Esophagus (tissue), 2 donors: ENCODE results near the gene RALGAPB. TPM values are rescaled to one million over a fixed set of nuclear protein-coding genes. Genes with fewer than 3 reads are reported as not detected.

ENCODE experiments used
- H3K27ac ChIP-seq, 2 donors: one replicate each; pipeline ENCODE4 v1.5.1; 2013; ENCODE audit warnings: low read depth in 2 of 2, mild to moderate bottlenecking in 2 of 2, inconsistent platforms in 1 of 2, low read length in 1 of 2, moderate library complexity in 1 of 2
- H3K27me3 ChIP-seq, 2 donors: one replicate each; pipeline ENCODE4 v1.6.1; 2013; ENCODE audit warnings: low read length in 2 of 2, control low read depth in 1 of 2, mild to moderate bottlenecking in 1 of 2; ENCODE audit not compliant: insufficient read depth in 2 of 2, control insufficient read depth in 1 of 2
- H3K36me3 ChIP-seq, 2 donors: one replicate each; pipeline ENCODE4 v1.6.1; 2013; ENCODE audit warnings: low read length in 1 of 2; ENCODE audit not compliant: control insufficient read depth in 2 of 2, insufficient read depth in 2 of 2
- H3K4me1 ChIP-seq, 2 donors: one replicate each; pipeline ENCODE4 v1.6.1; 2013; ENCODE audit warnings: low read length in 1 of 2; ENCODE audit not compliant: control insufficient read depth in 2 of 2, insufficient read depth in 2 of 2
- H3K4me3 ChIP-seq, 2 donors: one replicate each; pipeline ENCODE4 v1.5.1; 2013; ENCODE audit warnings: low read length in 2 of 2, mild to moderate bottlenecking in 2 of 2, low read depth in 1 of 2, moderate library complexity in 1 of 2
- H3K9me3 ChIP-seq, 2 donors: one replicate each; pipeline ENCODE4 v1.6.1; 2013; ENCODE audit warnings: mild to moderate bottlenecking in 2 of 2, low read depth in 1 of 2, low read length in 1 of 2, moderate library complexity in 1 of 2; ENCODE audit not compliant: control insufficient read depth in 2 of 2, insufficient read depth in 1 of 2
- WGBS, 2 donors: extraction: QIAGEN DNeasy Blood & Tissue Kit; methylation state at CpG; one replicate each; pipeline ENCODE4 v1.1.7; 2013; 5-methylcytosine and 5-hydroxymethylcytosine counted together
- polyA plus RNA-seq, 2 donors: library from polyadenylated mRNA; stranded (reverse); fragments of 200-250 nt; gene quantifications; one replicate each; pipeline ENCODE4 v1.2.3, GENCODE V29; 2013
- donor health status: healthy with polysubstance abuse.
- donor health status: Bipolar disorder and iron deficiency.

Gene RALGAPB
- polyA plus RNA-seq, 2 donors, result 9.6 to 10.3 TPM

GRCh38 chr20:38609815-38610214 is 137.2 kb downstream of the RALGAPB start:
- peaks cover 0 to 2% of the 10 kb centered on the region in 2 donors for H3K27me3 ChIP-seq

DNA sequence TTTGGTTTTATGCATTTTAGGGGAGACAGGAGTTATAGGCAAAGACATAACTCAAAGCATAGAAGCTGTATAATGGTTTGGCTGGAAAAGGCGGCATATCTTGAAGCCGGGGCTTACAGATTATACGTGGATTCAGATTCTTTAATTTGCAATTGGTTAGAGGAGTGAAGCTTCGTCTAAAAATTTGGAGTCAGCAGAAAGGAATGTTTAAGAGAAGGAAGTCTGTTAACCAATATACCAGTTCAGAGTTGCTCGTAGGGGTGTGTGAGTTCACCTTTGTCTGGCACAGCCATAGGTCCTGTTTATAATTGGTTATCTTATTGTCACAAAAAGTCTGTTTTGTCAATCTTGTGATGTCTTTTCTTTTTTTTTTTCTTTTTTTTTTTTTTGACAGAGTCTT is 137.9 kb downstream of the RALGAPB start:
- peak overlapping the region in 1 of 2 donors; percentile 0 for H3K27ac ChIP-seq
- WGBS, 2 donors, result 62 to 77% methylated on average over 5 of the region's 5 CpGs
- no peak overlapping the region for H3K4me3 ChIP-seq
- H3K27me3 ChIP-seq, result peaks cover 0 to 2% of the 10 kb centered on the region in 2 donors
- H3K4me1 ChIP-seq, result no peaks in the 10 kb centered on the region
- no peaks in the 10 kb centered on the region for H3K36me3 ChIP-seq
- H3K9me3 ChIP-seq, result no peaks in the 10 kb centered on the region

More at GRCh38 chr20:38609815-38610214, 137.2 kb downstream of the RALGAPB start:
- WGBS, 2 donors, result 82 to 87% methylated on average over 4 of the region's 4 CpGs
- Histone ChIP-seq H3K4me3 (no peak overlapping the region), H3K36me3 (no peaks in the 10 kb centered on the region), H3K4me1 (no peaks in the 10 kb centered on the region), H3K27ac (no peak overlapping the region), H3K9me3 (no peaks in the 10 kb centered on the region)

- Histone ChIP-seq H3K27ac (no peak overlapping the region), H3K4me3 (no peak overlapping the region), H3K27me3 (no peaks in the 10 kb centered on the region), H3K4me1 (no peaks in the 10 kb centered on the region), H3K36me3 (no peaks in the 10 kb centered on the region), H3K9me3 (no peaks in the 10 kb centered on the region)
- WGBS, 2 donors, result 55 to 59% methylated on average over 5 of the region's 5 CpGs
Measured at GRCh38 chr20:38612751-38613515, 140.3 kb downstream of the RALGAPB start.

- Histone ChIP-seq H3K27ac (no peak overlapping the region), H3K36me3 (no peaks in the 10 kb centered on the region), H3K4me3 (no peak overlapping the region), H3K9me3 (no peaks in the 10 kb centered on the region), H3K27me3 (no peaks in the 10 kb centered on the region), H3K4me1 (no peaks in the 10 kb centered on the region)
- 87 to 90% methylated on average over 15 of the region's 15 CpGs for WGBS, 2 donors
Measured at GRCh38 chr20:38615283-38615682, 142.6 kb downstream of the RALGAPB start.

DNA sequence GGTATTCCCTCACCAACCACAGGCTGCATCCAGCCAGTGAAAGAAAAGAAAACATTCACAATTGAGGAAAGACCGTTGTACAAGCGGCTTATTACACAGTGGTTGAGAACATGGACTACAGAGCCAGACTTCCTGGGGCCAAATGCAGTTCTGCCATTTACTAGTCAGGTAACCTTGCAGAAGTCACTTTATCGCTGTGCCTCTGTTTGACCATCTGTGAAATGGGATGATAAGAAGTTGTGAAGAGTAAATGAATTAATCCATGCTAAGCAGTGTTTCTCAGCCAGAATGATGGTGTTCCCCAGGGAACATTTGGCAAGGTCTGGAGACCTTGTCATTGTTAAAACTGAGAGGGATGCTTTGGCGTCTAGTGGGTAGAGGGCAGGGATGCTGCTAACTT is 143.8 kb downstream of the RALGAPB start:
- Histone ChIP-seq H3K27me3 (no peaks in the 10 kb centered on the region), H3K4me3 (no peak overlapping the region), H3K27ac (no peak overlapping the region), H3K9me3 (no peaks in the 10 kb centered on the region), H3K36me3 (no peaks in the 10 kb centered on the region), H3K4me1 (no peaks in the 10 kb centered on the region)
- WGBS, 2 donors, result 84 to 87% methylated on average over 4 of the region's 4 CpGs

GRCh38 chr20:38617011-38617829 is 144.6 kb downstream of the RALGAPB start:
- peak overlapping the region; percentile 71 to 90 for H3K27ac ChIP-seq
- H3K36me3 ChIP-seq, result no peaks in the 10 kb centered on the region
- no peaks in the 10 kb centered on the region for H3K27me3 ChIP-seq
- H3K4me1 ChIP-seq, result no peaks in the 10 kb centered on the region
- 55 to 60% methylated on average over 16 of the region's 16 CpGs for WGBS, 2 donors
- H3K9me3 ChIP-seq, result no peaks in the 10 kb centered on the region
- H3K4me3 ChIP-seq, result no peak overlapping the region

- WGBS, 2 donors, result 83 to 87% methylated on average over 4 of the region's 4 CpGs
- no peak overlapping the region for H3K4me3 ChIP-seq
- H3K27me3 ChIP-seq, result no peaks in the 10 kb centered on the region
- peak overlapping the region; percentile 71 to 90 for H3K27ac ChIP-seq
- H3K36me3 ChIP-seq, result no peaks in the 10 kb centered on the region
- no peaks in the 10 kb centered on the region for H3K4me1 ChIP-seq
- H3K9me3 ChIP-seq, result no peaks in the 10 kb centered on the region
Measured at GRCh38 chr20:38617830-38618196, 145.2 kb downstream of the RALGAPB start.

DNA sequence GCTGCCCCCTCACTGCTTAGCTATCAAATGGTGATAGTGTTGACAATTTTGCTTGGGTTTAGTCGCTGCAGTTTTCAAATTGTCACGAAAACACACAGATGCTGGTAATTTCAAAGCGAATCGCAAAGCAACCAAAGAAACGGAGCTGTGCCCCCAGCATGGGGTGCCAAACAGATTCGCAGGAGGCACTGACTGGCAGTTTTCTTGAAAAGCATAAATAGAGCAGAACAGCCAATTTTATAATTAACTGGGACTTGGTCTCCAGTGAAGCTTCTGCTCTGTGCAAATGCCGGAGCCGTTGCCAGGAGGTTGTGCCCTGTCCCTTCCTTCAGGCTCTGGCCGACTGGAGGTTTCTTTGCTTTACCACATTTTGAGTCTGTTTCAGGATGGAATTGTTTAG is 147.8 kb downstream of the RALGAPB start:
- WGBS, 2 donors, result 61 to 64% methylated on average over 9 of the region's 9 CpGs
- no peaks in the 10 kb centered on the region for H3K4me1 ChIP-seq
- H3K27me3 ChIP-seq, result no peaks in the 10 kb centered on the region
- H3K4me3 ChIP-seq, result no peak overlapping the region
- H3K9me3 ChIP-seq, result peaks cover 0 to 3% of the 10 kb centered on the region in 2 donors
- no peak overlapping the region for H3K27ac ChIP-seq
- H3K36me3 ChIP-seq, result no peaks in the 10 kb centered on the region

DNA sequence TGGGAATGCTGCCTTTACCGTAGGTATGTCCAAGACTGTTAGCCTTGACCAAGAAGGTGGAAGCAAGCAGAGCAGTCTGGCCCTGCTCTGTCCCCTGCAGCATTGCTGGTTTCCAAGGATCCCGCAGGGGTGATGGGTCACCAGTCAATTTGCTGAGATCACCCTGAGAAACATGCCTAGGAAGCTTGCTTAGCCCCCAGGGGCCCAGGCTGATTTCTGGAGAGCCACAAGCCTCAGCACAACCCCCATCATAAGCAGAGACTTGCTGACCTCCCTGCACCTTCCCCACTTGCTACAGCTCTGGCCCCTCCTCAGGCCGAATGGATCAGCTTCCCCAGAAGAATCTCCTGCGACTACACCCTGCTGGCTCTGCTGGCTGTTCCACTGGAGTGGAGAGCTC is 150.4 kb downstream of the RALGAPB start:
- Histone ChIP-seq H3K4me3 (no peak overlapping the region), H3K27me3 (no peaks in the 10 kb centered on the region), H3K27ac (no peak overlapping the region), H3K9me3 (peaks cover 0 to 8% of the 10 kb centered on the region in 2 donors), H3K4me1 (no peaks in the 10 kb centered on the region), H3K36me3 (peaks cover 0 to 3% of the 10 kb centered on the region in 2 donors)
- 66 to 67% methylated on average over 4 of the region's 4 CpGs for WGBS, 2 donors
